Smooth muscle cell (in vitro differentiated cells): ENCODE measurements around the gene TICAM2. TPM values are rescaled to one million over a fixed set of nuclear protein-coding genes. Genes with fewer than 3 reads are reported as not detected.

Experiments used
- DNase-seq: peaks from one replicate; lab custom pipeline; 2025; ENCODE audit not compliant: unreplicated experiment; lab: John Stamatoyannopoulos, UW
- H2AFZ ChIP-seq: fragments of 200-600 bp; sonication (generic); 2 replicates; pipeline ENCODE4 v1.6.0; 2016; ENCODE audit warnings: antibody characterized with exemption, low read depth, mild to moderate bottlenecking
- H3F3A ChIP-seq: fragments of 200-600 bp; sonication (generic); 2 replicates; pipeline ENCODE4 v1.6.0; 2017; ENCODE audit warnings: antibody characterized with exemption, low read depth
- H3K27ac ChIP-seq: fragments of 200-600 bp; sonication (generic); 2 replicates; pipeline ENCODE4 v1.5.1; 2016; ENCODE audit warnings: low read depth, mild to moderate bottlenecking
- H3K27me3 ChIP-seq: fragments of 200-600 bp; sonication (generic); 2 replicates; pipeline ENCODE4 v1.6.1; 2016; ENCODE audit warnings: low read depth, mild to moderate bottlenecking
- H3K36me3 ChIP-seq: fragments of 200-600 bp; sonication (generic); 2 replicates; pipeline ENCODE4 v1.5.1; 2016; ENCODE audit warnings: low read depth
- H3K4me1 ChIP-seq: fragments of 200-600 bp; sonication (generic); 2 replicates; pipeline ENCODE4 v1.5.1; 2016; ENCODE audit warnings: low read depth
- H3K4me2 ChIP-seq: fragments of 200-600 bp; sonication (generic); 2 replicates; pipeline ENCODE4 v1.6.0; 2016; ENCODE audit warnings: mild to moderate bottlenecking
- H3K4me3 ChIP-seq: fragments of 200-600 bp; sonication (generic); 2 replicates; pipeline ENCODE4 v1.5.1; 2016; ENCODE audit warnings: mild to moderate bottlenecking
- H3K79me2 ChIP-seq: fragments of 200-600 bp; sonication (generic); 2 replicates; pipeline ENCODE4 v1.6.0; 2016; ENCODE audit warnings: low read depth, mild to moderate bottlenecking
- H3K9ac ChIP-seq: fragments of 200-600 bp; sonication (generic); 2 replicates; pipeline ENCODE4 v1.6.0; 2016; ENCODE audit warnings: low read depth
- H3K9me3 ChIP-seq: fragments of 200-600 bp; sonication (generic); replicated peaks from 2 replicates; pipeline ENCODE4 v1.5.1; 2016; ENCODE audit warnings: low read depth
- H4K20me1 ChIP-seq: fragments of 200-600 bp; sonication (generic); 2 replicates; pipeline ENCODE4 v1.6.0; 2016; ENCODE audit warnings: low read depth
- WGBS: methylation state at CpG from one replicate; pipeline ENCODE4 v1.1.7; 2016; ENCODE audit warnings: low lambda C conversion rate; 5-methylcytosine and 5-hydroxymethylcytosine counted together
- polyA plus RNA-seq: library from polyadenylated mRNA; unstranded; fragments of >200 nt; fragmentation: Nextera tagmentation; extraction: Ambion mirVana; gene quantifications from 2 replicates; pipeline ENCODE4 v1.2.1, GENCODE V29; 2016
- total RNA-seq: library from RNA; depleted of rRNA; stranded (reverse); fragments of >200 nt; gene quantifications from 2 replicates; pipeline ENCODE4 v1.2.3, GENCODE V29; 2014
- TF ChIP-seq, protein P1 (sequence below): fragments of 200-600 bp; sonication (generic); IDR thresholded peaks from 2 replicates; pipeline ENCODE4 v1.5.1; 2017; ENCODE audit warnings: borderline replicate concordance, mild to moderate bottlenecking, antibody characterized with exemption; ENCODE audit not compliant: insufficient read depth, poor library complexity, severe bottlenecking

TICAM2 gene
- total and polyA plus RNA-seq, 2 experiments from 2014 or later, result 11.5 to 13.3 TPM

- no peaks in the 10 kb centered on the region for H3F3A ChIP-seq
- WGBS, result 89% methylated on average over 4 of the region's 4 CpGs
- no peak overlapping the region for H2AFZ ChIP-seq
- peaks cover 6% of the 10 kb centered on the region for H3K4me1 ChIP-seq
- no peak overlapping the region for H3K4me2 ChIP-seq
- H3K36me3 ChIP-seq, result no peaks in the 10 kb centered on the region
- no peak overlapping the region for H3K27ac ChIP-seq
- no peak for DNase-seq
- no peaks in the 10 kb centered on the region for H3K27me3 ChIP-seq
- TF ChIP-seq, protein P1, sequence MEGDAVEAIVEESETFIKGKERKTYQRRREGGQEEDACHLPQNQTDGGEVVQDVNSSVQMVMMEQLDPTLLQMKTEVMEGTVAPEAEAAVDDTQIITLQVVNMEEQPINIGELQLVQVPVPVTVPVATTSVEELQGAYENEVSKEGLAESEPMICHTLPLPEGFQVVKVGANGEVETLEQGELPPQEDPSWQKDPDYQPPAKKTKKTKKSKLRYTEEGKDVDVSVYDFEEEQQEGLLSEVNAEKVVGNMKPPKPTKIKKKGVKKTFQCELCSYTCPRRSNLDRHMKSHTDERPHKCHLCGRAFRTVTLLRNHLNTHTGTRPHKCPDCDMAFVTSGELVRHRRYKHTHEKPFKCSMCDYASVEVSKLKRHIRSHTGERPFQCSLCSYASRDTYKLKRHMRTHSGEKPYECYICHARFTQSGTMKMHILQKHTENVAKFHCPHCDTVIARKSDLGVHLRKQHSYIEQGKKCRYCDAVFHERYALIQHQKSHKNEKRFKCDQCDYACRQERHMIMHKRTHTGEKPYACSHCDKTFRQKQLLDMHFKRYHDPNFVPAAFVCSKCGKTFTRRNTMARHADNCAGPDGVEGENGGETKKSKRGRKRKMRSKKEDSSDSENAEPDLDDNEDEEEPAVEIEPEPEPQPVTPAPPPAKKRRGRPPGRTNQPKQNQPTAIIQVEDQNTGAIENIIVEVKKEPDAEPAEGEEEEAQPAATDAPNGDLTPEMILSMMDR, result no peak
- no peaks in the 10 kb centered on the region for H3K79me2 ChIP-seq
- no peak overlapping the region for H3K4me3 ChIP-seq
- no peaks in the 10 kb centered on the region for H3K9me3 ChIP-seq
- no peak overlapping the region for H3K9ac ChIP-seq
- no peaks in the 10 kb centered on the region for H4K20me1 ChIP-seq
Measured at GRCh38 chr5:115637507-115637906, 35.2 kb upstream of the TICAM2 start.

DNA sequence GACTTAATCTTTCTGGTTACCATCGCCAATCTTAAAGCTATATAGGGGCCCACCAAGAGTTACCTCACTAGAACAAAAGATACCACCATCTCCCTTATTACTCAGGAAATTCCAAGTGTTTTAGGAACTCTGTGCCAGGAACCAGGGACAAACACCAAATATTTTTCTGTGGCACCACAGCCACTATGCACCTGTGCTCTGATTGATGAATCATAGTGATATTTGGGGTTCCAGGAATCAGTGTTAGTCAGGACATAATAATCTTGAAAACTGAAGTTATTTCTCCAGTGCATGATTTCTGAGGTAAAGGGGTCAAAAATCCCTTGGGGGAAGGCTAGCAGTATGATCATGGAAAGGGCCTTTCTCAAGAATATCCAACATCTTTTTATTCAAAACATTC, 33.7 kb upstream of the TICAM2 start:
- no peaks in the 10 kb centered on the region for H3K27me3 ChIP-seq
- TF ChIP-seq, protein P1, result no peak
- 81% methylated on average over 1 of the region's 1 CpG for WGBS
- H3K4me2 ChIP-seq, result no peak overlapping the region
- peaks cover 6% of the 10 kb centered on the region for H3K4me1 ChIP-seq
- H3F3A ChIP-seq, result no peaks in the 10 kb centered on the region
- H3K9ac ChIP-seq, result no peak overlapping the region
- H3K27ac ChIP-seq, result no peak overlapping the region
- DNase-seq, result no peak
- H4K20me1 ChIP-seq, result no peaks in the 10 kb centered on the region
- no peaks in the 10 kb centered on the region for H3K79me2 ChIP-seq
- no peak overlapping the region for H3K4me3 ChIP-seq
- H3K36me3 ChIP-seq, result no peaks in the 10 kb centered on the region
- H3K9me3 ChIP-seq, result no peaks in the 10 kb centered on the region
- no peak overlapping the region for H2AFZ ChIP-seq

GRCh38 chr5:115634343-115635132, 32.3 kb upstream of the TICAM2 start:
- Histone ChIP-seq H3K4me3 (peak overlapping the region; percentile 51), H3K9me3 (no peaks in the 10 kb centered on the region), H3F3A (peaks cover 3% of the 10 kb centered on the region), H3K79me2 (no peaks in the 10 kb centered on the region), H3K4me2 (peak overlapping the region; percentile 87), H3K4me1 (peaks cover 6% of the 10 kb centered on the region), H4K20me1 (no peaks in the 10 kb centered on the region), H3K9ac (peak overlapping the region; percentile 30), H3K27ac (peak overlapping the region; percentile 66), H3K36me3 (no peaks in the 10 kb centered on the region), H3K27me3 (no peaks in the 10 kb centered on the region), H2AFZ (peak overlapping the region; percentile 100)
- WGBS, result 22% methylated on average over 8 of the region's 8 CpGs
- DNase-seq, result peak; percentile 30
- TF ChIP-seq, protein P1, result peak; percentile 96

DNA sequence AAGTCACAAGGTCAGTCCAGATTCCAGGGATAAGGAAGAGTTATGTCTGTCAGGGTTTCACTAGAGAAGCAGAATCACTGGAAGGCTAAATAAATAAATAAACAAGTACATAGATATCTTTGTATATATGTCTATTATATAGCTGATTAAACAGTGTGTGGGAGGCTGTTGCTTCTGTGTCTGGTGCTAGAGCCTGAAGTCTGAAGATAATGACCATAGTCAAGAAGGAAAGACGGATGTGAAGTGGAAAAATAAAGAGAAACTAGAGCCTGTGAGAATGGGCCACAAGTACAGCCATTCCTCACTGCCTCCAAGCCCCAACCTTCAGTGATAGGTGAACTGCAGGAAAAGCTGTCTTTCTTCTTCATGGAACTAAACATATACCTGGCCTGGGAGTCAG, 27.6 kb upstream of the TICAM2 start:
- H3K4me3 ChIP-seq, result no peak overlapping the region
- 33% methylated on average over 1 of the region's 1 CpG for WGBS
- no peak overlapping the region for H3K9ac ChIP-seq
- H3K9me3 ChIP-seq, result no peaks in the 10 kb centered on the region
- H3K4me1 ChIP-seq, result peaks cover 15% of the 10 kb centered on the region
- TF ChIP-seq, protein P1, result no peak
- no peaks in the 10 kb centered on the region for H3K27me3 ChIP-seq
- H3K4me2 ChIP-seq, result peak overlapping the region; percentile 24
- peak overlapping the region; percentile 38 for H3K27ac ChIP-seq
- peaks cover 6% of the 10 kb centered on the region for H3F3A ChIP-seq
- H3K36me3 ChIP-seq, result no peaks in the 10 kb centered on the region
- H3K79me2 ChIP-seq, result peaks cover 9% of the 10 kb centered on the region
- no peak for DNase-seq
- peak overlapping the region; percentile 65 for H2AFZ ChIP-seq
- H4K20me1 ChIP-seq, result no peaks in the 10 kb centered on the region
